Inferior parietal cortex (tissue), 1 donor: Measurements from ENCODE around the gene DSCAML1.
"Not testable (repeated sequence)": the region's sequence is repeated elsewhere in the genome, so short reads cannot be mapped to it uniquely, and the experiment has no call there.

ENCODE experiments used
- DNase-seq: peaks from one replicate; pipeline ENCODE4 v3.0.0-alpha.2; 2016; ENCODE audit errors: extremely low spot score

The DSCAML1 gene

GRCh38 chr11:117411736-117412135, 385.3 kb downstream of the DSCAML1 start:
- DNase-seq: no peak

- no peak for DNase-seq
Observed at GRCh38 chr11:117410861-117411710, 385.9 kb downstream of the DSCAML1 start.

GRCh38 chr11:117410238-117410637, 386.8 kb downstream of the DSCAML1 start:
- no peak for DNase-seq

DNA sequence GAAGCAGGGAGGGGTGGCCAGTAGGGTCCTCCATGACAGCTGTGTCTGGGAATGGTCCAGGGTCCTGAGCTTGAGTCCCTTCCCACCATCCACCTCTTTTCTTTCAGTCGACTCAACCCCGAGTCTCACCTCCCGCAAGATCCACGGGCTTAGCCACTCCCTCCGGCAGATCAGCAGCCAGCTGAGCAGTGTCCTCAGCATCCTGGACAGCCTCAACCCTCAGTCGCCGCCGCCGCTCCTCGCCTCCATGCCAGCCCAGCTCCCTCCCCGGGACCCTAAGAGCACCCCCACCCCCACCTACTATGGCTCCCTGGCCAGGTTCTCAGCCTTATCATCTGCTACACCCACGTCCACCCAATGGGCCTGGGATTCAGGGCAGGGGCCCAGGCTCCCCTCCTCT, 387.5 kb downstream of the DSCAML1 start:
- DNase-seq: no peak

DNA sequence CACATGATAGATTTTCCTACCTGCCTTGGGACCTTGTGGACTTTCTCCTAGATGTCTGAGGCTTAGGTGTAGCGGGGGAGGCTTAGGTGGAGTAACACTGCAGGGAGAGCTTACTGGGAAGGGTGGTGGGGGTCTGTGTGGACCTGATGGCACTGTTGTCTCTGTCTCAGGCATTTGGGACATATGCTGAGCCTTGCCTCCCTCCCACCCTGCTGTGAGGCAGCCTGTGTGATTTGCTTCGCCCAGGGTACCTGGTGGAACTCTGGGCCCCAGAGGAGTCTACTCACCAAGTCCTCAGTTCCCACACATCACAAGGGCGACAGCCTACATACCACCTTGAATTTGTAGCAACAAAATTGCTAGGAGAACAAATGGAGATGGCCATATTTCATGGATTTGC, 388.7 kb downstream of the DSCAML1 start:
- DNase-seq: no peak

DNA sequence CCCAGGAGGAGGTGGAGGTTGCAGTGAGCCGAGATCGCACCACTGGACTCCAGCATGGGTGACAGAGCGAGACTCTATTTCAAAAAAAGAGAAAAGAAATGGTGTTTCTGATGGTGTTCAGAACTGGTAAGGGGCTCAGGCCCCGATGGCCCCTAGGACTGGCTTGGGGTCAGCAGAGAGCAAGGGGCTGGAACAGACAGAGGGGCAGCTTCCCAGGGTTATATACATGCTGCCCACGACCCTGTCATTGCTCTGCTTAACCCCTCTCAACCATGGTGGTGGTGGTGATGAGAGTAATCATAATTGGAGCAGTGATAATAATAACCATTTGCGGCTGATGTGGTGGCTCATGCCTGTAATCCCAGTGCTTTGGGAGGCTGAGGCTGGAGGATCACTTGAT, 390.0 kb downstream of the DSCAML1 start:
- DNase-seq: no peak

DNA sequence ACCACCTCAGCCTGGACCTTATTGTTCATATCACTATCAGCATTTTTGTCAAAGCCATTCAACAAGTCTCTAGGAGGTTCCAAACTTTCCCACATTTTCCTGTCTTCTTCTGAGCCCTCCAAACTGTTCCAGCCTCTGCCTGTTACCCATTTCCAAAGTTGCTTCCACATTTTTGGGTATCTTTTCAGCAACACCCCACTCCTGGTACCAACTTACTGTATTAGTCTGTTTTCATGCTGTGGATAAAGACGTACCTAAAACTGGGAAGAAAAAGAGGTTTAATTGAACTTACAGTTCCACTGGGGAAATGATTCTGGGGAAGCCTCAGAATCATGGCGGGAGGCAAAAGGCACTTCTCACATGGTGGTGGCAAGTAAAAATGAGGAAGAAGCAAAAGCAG, 391.1 kb downstream of the DSCAML1 start:
- DNase-seq: not testable (repeated sequence)

- DNase-seq: not testable (repeated sequence)
Observed at GRCh38 chr11:117399100-117399840, 397.7 kb downstream of the DSCAML1 start.

- not testable (repeated sequence) for DNase-seq
Observed at GRCh38 chr11:117398618-117399017, 398.4 kb downstream of the DSCAML1 start.

- DNase-seq: no peak
Observed at GRCh38 chr11:117396970-117397369, 400.0 kb downstream of the DSCAML1 start.

DNA sequence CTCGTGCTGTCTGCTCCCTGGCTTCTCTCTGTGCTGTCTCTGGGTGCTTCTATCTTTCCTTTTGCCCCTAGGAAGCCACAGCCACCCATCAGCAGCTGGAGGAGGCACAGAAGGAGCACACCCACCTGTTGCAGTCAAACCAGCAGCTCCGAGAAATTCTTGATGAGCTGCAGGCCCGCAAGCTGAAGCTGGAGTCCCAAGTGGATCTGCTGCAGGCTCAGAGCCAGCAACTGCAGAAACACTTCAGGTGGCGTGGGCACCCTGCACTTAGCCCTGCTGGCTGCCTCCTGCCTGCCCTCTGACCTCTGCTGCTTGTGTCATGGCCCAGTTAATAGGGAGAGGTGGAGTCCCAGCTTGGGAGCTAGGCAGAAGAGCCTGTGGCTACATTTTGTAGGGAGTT, 401.5 kb downstream of the DSCAML1 start:
- DNase-seq: no peak

GRCh38 chr11:117394221-117394925, 402.6 kb downstream of the DSCAML1 start:
- no peak for DNase-seq

- no peak for DNase-seq
Observed at GRCh38 chr11:117392979-117393378, 404.0 kb downstream of the DSCAML1 start.

GRCh38 chr11:117392001-117392690, 404.9 kb downstream of the DSCAML1 start:
- DNase-seq: no peak

DNA sequence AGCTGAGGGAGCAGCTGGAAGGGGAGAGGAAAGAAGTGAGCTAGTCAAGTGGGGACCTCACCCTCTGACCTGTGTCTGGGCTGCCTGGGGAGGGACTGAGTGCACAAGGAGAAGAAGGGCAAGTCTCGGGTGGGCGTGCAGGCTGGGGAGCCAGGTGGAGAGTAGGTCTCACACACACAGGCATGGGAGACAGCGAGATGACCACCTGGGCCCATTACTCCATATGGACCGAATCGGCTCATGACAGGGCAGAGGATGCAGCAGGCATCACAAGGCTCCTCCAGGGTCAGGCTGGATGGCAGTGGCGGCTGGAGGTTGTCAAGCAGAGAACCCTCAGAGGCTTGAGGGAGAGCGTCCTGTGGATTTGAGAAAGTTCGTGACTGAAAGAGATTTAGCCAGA, 405.8 kb downstream of the DSCAML1 start:
- no peak for DNase-seq

DNA sequence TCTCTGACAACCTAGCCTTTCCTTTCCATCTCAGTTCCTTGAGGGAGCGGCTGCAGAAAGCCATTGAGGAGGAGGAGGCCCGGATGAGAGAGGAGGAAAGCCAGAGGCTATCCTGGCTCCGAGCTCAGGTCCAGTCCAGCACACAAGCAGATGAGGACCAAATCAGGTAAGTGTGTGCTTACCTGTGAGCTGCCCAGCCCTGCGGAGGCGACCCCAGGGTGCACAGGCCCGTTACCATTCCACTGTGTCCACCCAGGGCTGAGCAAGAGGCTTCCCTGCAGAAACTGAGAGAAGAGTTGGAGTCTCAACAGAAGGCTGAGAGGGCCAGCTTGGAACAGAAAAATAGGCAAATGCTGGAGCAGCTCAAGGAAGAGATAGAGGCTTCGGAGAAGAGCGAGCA, 406.3 kb downstream of the DSCAML1 start:
- no peak for DNase-seq

GRCh38 chr11:117387992-117388755, 408.8 kb downstream of the DSCAML1 start:
- DNase-seq: no peak

DNA sequence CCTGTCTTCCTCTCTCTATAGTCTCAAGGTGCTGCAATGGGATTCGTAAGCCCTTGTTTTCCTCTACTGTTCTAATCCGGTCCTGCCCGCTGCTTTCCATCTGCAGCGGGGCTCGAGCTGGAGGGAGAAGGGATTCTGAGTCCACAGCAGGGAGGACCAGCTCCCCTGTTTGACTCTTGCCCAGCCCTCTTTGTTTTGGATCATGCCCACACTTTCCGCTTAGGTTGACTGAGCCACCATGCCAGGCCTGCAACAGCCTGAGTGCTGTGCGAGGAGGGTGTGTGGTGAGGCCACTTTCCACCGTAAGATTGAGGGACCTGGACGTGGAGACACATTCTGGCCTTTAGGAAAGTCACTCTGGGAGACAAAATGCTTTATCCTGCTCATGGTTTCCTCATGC, 411.1 kb downstream of the DSCAML1 start:
- DNase-seq: no peak

DNA sequence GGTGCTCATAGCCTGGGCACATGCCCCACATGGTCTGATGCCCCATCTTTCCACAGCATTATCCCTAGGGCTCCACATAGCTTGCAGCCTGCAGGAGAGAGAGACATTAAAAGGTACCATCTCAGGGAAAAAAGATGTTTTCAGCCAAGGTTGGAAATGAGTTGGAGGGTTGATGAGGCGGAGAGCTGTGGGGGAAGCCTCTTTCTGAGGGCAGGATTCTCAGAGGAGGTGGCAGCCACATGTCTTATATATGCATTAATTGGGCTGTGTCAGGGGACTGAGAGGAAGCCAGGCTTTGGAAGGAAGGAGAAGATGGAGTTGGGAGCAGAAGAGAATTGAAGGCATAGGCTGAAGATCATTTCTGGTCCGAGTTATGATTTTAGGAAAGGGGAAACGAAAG, 411.5 kb downstream of the DSCAML1 start:
- no peak for DNase-seq

- no peak for DNase-seq
Observed at GRCh38 chr11:117384045-117384444, 413.0 kb downstream of the DSCAML1 start.

DNA sequence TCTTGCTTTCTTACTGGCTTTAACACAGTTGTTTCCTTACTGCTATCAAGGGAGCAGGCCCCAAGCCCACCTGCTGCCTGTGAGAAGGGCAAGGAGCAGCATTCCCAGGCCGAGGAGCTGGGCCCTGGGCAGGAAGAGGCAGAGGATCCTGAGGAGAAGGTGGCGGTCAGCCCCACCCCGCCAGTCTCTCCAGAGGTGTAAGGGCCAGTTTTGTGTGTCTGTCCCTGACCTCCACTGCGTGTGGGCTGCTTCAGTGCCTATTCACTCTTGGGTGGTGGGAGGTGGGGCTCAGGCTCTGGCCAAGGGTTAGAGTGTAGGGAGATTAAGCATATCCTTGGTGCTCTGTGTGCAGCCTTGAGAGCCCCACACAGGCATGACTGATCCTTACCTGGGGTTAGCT, 414.3 kb downstream of the DSCAML1 start:
- no peak for DNase-seq
